Sigmoid colon (tissue), 3 donors: ENCODE measurements around the gene OR7C2.

Experiments used
- POLR2A ChIP-seq, 2 donors: fragments of 450-650 bp; IDR thresholded peaks; one replicate each; pipeline ENCODE4 v1.6.1; 2016; ENCODE audit warnings: antibody characterized with exemption in 2 of 2, mild to moderate bottlenecking in 2 of 2, moderate library complexity in 2 of 2
- TF ChIP-seq, protein P1 (sequence below), 4 experiments: fragments of 450-650 bp in 3 of 4; fragments of 200-600 bp in 1 of 4; IDR thresholded peaks; one replicate each; pipeline ENCODE4 v1.5.1; 2016 to 2019; ENCODE audit warnings: antibody characterized with exemption in 4 of 4, mild to moderate bottlenecking in 3 of 4, moderate library complexity in 2 of 4

- no peak for TF ChIP-seq POLR2A (IDR thresholded peaks at IDR 0.05)
- TF ChIP-seq, protein P1, sequence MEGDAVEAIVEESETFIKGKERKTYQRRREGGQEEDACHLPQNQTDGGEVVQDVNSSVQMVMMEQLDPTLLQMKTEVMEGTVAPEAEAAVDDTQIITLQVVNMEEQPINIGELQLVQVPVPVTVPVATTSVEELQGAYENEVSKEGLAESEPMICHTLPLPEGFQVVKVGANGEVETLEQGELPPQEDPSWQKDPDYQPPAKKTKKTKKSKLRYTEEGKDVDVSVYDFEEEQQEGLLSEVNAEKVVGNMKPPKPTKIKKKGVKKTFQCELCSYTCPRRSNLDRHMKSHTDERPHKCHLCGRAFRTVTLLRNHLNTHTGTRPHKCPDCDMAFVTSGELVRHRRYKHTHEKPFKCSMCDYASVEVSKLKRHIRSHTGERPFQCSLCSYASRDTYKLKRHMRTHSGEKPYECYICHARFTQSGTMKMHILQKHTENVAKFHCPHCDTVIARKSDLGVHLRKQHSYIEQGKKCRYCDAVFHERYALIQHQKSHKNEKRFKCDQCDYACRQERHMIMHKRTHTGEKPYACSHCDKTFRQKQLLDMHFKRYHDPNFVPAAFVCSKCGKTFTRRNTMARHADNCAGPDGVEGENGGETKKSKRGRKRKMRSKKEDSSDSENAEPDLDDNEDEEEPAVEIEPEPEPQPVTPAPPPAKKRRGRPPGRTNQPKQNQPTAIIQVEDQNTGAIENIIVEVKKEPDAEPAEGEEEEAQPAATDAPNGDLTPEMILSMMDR (IDR thresholded peaks at IDR 0.05): no peak
Observed at GRCh38 chr19:14979476-14980255, 38.4 kb downstream of the OR7C2 start, which contains the start of gene SLC1A6.
